ENCODE measurements around the gene HGFAC.

Gene HGFAC

GRCh38 chr4:3483471-3483921 lies 41.7 kb downstream of the HGFAC start:
- Mint-ChIP-seq H3K36me3 (no peaks in the 10 kb centered on the region), H3K27ac (no peak overlapping the region), H3K27me3 (peaks cover 5% of the 10 kb centered on the region), H3K4me3 (no peak overlapping the region), H3K4me1 (ENCODE audit: low read depth) (peaks cover 2% of the 10 kb centered on the region), H3K9me3 (ENCODE audit: low read depth) (no peaks in the 10 kb centered on the region)

GRCh38 chr4:3484057-3484973 lies 42.5 kb downstream of the HGFAC start:
- peaks cover 2% of the 10 kb centered on the region for H3K4me1 Mint-ChIP-seq (ENCODE audit: low read depth)
- H3K27me3 Mint-ChIP-seq = peaks cover 5% of the 10 kb centered on the region
- H3K36me3 Mint-ChIP-seq = no peaks in the 10 kb centered on the region
- no peak overlapping the region for H3K4me3 Mint-ChIP-seq
- H3K27ac Mint-ChIP-seq = no peak overlapping the region
- H3K9me3 Mint-ChIP-seq (ENCODE audit: low read depth) = no peaks in the 10 kb centered on the region

- Mint-ChIP-seq H3K27ac (no peak overlapping the region), H3K36me3 (no peaks in the 10 kb centered on the region), H3K9me3 (ENCODE audit: low read depth) (no peaks in the 10 kb centered on the region), H3K27me3 (peaks cover 5% of the 10 kb centered on the region), H3K4me1 (ENCODE audit: low read depth) (peaks cover 2% of the 10 kb centered on the region), H3K4me3 (no peak overlapping the region)
Observed at GRCh38 chr4:3485011-3485791, 43.4 kb downstream of the HGFAC start.

- Mint-ChIP-seq H3K9me3 (ENCODE audit: low read depth) (no peaks in the 10 kb centered on the region), H3K4me1 (ENCODE audit: low read depth) (peaks cover 2% of the 10 kb centered on the region), H3K4me3 (no peak overlapping the region), H3K27ac (no peak overlapping the region), H3K27me3 (peaks cover 7% of the 10 kb centered on the region), H3K36me3 (no peaks in the 10 kb centered on the region)
Observed at GRCh38 chr4:3485886-3486540, 44.2 kb downstream of the HGFAC start.

- Mint-ChIP-seq H3K9me3 (ENCODE audit: low read depth) (no peaks in the 10 kb centered on the region), H3K4me1 (ENCODE audit: low read depth) (peaks cover 2% of the 10 kb centered on the region), H3K27me3 (peaks cover 9% of the 10 kb centered on the region), H3K27ac (no peak overlapping the region), H3K36me3 (no peaks in the 10 kb centered on the region), H3K4me3 (no peak overlapping the region)
Observed at GRCh38 chr4:3486541-3487540, 45.1 kb downstream of the HGFAC start.

GRCh38 chr4:3487861-3488260 lies 46.1 kb downstream of the HGFAC start:
- Mint-ChIP-seq H3K27ac (no peak overlapping the region), H3K27me3 (peaks cover 10% of the 10 kb centered on the region)

GRCh38 chr4:3488820-3489219 lies 47.1 kb downstream of the HGFAC start:
- H3K36me3 Mint-ChIP-seq = no peaks in the 10 kb centered on the region
- H3K4me1 Mint-ChIP-seq (ENCODE audit: low read depth) = peaks cover 2% of the 10 kb centered on the region
- H3K27me3 Mint-ChIP-seq = peaks cover 10% of the 10 kb centered on the region
- no peak overlapping the region for H3K27ac Mint-ChIP-seq
- no peak overlapping the region for H3K4me3 Mint-ChIP-seq
- no peaks in the 10 kb centered on the region for H3K9me3 Mint-ChIP-seq (ENCODE audit: low read depth)

More at GRCh38 chr4:3487861-3488260, 46.1 kb downstream of the HGFAC start:
- H3K9me3 Mint-ChIP-seq (ENCODE audit: low read depth) = no peaks in the 10 kb centered on the region
- H3K36me3 Mint-ChIP-seq = no peaks in the 10 kb centered on the region
- H3K4me1 Mint-ChIP-seq (ENCODE audit: low read depth) = peaks cover 2% of the 10 kb centered on the region
- H3K4me3 Mint-ChIP-seq = no peak overlapping the region

- Mint-ChIP-seq H3K4me1 (ENCODE audit: low read depth) (peaks cover 2% of the 10 kb centered on the region), H3K27me3 (peaks cover 10% of the 10 kb centered on the region), H3K27ac (no peak overlapping the region), H3K9me3 (ENCODE audit: low read depth) (no peaks in the 10 kb centered on the region), H3K36me3 (no peaks in the 10 kb centered on the region), H3K4me3 (no peak overlapping the region)
Observed at GRCh38 chr4:3489451-3489962, 47.7 kb downstream of the HGFAC start.

GRCh38 chr4:3491681-3492405 lies 50.1 kb downstream of the HGFAC start:
- Mint-ChIP-seq H3K36me3 (no peaks in the 10 kb centered on the region), H3K4me1 (ENCODE audit: low read depth) (no peaks in the 10 kb centered on the region), H3K9me3 (ENCODE audit: low read depth) (no peaks in the 10 kb centered on the region), H3K27ac (no peak overlapping the region), H3K27me3 (peaks cover 12% of the 10 kb centered on the region), H3K4me3 (no peak overlapping the region)

GRCh38 chr4:3492741-3493719 lies 51.3 kb downstream of the HGFAC start:
- H3K36me3 Mint-ChIP-seq = no peaks in the 10 kb centered on the region
- H3K27ac Mint-ChIP-seq = no peak overlapping the region
- H3K4me3 Mint-ChIP-seq = no peak overlapping the region
- peaks cover 12% of the 10 kb centered on the region for H3K27me3 Mint-ChIP-seq
- no peaks in the 10 kb centered on the region for H3K9me3 Mint-ChIP-seq (ENCODE audit: low read depth)
- no peaks in the 10 kb centered on the region for H3K4me1 Mint-ChIP-seq (ENCODE audit: low read depth)

- Mint-ChIP-seq H3K27ac (no peak overlapping the region), H3K9me3 (ENCODE audit: low read depth) (no peaks in the 10 kb centered on the region), H3K36me3 (no peaks in the 10 kb centered on the region), H3K4me1 (ENCODE audit: low read depth) (no peaks in the 10 kb centered on the region), H3K4me3 (no peak overlapping the region), H3K27me3 (peaks cover 12% of the 10 kb centered on the region)
Observed at GRCh38 chr4:3493720-3494461, 52.1 kb downstream of the HGFAC start.

GRCh38 chr4:3494462-3494871 lies 52.7 kb downstream of the HGFAC start:
- H3K27me3 Mint-ChIP-seq = peaks cover 12% of the 10 kb centered on the region
- H3K4me1 Mint-ChIP-seq (ENCODE audit: low read depth) = no peaks in the 10 kb centered on the region
- H3K36me3 Mint-ChIP-seq = no peaks in the 10 kb centered on the region
- H3K27ac Mint-ChIP-seq = no peak overlapping the region
- H3K9me3 Mint-ChIP-seq (ENCODE audit: low read depth) = no peaks in the 10 kb centered on the region
- no peak overlapping the region for H3K4me3 Mint-ChIP-seq
